ENCODE results near the gene FADS6.

Gene FADS6

DNA sequence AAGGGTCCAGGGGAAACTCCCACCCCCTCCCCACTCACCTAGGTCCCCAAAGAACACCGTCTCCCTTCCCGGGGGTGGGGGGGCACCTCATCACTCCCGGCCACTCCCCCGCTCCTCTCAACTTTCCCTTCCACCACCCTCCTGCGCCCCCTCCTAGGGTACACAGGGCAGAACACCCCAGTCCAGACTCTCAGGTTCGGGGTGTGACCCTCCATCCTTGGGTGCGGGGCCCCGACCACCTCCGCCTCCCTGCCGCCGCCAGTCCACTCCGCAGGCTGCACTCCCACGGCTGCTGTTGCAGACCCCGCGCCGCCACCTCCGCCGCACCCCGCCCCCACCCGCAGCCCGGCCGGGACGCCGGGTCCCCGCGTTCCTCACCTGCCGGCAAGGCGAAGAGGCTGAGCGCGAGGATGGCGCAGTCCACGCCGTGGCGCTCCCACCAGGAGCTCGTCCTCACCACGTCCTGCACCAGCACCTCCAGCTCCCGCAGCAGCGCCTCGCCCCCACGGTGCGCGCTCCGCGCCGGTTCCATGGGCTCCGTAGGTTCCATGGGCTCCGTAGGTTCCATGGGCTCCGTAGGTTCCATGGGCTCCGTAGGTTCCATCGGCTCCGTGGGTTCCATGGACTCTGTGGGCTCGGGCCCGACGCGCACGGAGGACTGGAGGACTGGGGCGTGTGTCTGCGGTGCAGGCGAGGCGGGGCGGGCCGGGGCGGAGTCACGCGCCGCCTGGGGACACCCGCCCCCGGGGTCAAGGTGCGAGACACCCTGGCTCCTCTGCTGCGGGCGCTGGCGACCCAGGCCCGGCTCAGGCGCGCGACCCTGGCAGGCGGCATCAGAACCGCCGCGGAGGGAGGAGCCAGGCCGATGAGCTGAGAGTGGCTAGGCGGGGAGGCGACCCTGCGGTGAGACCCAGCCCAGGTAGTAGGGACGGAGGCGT lies at the start of gene FADS6:
Gene FADS6, minus strand, starts transcription at position 660 of the 938 bp plus-strand sequence. Its CDS starts 38 bp downstream, at position 622.
- no peak for DNase-seq

DNA sequence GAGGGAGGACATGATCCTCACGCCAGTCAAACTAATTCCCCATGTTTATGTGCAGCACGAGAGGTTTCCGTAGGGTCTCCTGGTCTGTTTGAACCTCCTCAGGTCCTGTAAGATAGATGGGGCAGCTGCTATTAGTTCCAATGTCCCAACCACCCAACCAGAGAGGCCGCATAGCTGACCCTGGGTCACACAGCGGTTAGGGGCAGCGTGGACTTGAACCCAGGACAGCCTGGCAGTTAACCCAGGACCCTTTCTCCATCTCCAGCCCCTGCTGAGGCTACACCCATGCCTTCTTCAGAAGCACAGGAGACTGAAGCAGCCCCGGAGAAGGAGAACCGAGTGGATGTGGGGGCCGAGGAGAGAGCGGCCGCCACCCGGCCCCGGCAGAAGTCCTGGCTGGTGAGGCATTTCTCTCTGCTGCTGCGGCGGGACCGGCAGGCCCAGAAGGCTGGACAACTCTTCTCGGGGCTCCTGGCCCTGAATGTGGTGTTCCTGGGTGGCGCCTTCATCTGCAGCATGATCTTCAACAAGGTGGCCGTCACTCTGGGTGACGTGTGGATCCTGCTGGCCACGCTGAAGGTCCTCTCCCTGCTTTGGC lies 47.8 kb upstream of the FADS6 start:
- DNase-seq = no peak

- DNase-seq = no peak
Observed at GRCh38 chr17:74939534-74939933, 46.1 kb upstream of the FADS6 start.

- no peak for DNase-seq
Observed at GRCh38 chr17:74938194-74938950, 44.9 kb upstream of the FADS6 start.

DNA sequence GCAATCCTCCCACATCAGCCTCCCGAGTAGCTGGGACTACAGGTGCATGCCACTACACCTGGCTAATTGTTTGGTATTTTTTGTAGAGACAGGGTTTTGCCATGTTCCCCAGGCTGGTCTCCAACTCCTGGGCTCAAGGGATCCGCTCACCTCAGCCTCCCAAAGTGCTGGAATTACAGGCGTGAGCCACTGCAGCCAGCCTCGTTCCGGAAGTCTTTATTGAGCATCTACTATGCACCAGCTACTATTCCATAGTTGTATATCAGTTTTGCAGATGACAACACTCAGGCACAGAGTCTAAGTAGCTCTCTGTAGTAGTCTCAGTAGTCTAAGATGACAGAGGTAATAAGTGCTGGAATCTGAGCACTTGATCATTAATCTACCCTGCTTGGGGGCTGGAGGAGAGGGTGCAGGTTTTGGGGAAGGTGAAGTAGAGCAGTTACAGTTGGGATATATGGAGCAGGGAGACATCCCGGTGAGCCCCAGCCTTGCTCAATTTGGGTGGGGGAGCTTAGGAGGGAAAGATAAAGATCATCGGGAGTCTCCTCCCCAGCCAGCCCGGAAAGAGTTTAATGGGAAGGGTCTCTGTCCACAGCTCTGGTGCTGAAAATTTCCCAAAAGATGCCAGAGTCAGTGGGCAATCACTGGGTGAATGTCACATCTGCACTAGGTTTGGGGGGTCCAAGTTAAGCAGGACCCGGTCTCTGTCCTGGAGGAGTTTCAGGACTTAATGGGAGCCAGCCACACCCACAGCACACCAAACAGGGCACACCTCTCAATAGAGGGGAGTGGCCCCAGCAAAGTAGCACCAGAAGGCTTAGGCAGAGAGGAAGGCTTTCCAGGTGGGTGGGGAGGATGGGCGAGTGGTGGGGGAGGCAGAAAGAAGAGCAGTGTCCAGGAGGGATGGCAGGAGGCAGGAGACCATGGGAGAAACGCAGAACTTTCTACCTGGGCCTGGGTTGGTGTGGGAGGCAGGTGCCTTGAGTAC lies 43.9 kb upstream of the FADS6 start:
- DNase-seq = no peak

GRCh38 chr17:74936470-74936799 lies 43.0 kb upstream of the FADS6 start:
- DNase-seq = no peak

GRCh38 chr17:74935585-74936469 lies 42.4 kb upstream of the FADS6 start, which contains the start of gene OTOP3:
Gene OTOP3, plus strand, starts transcription at chr17:74935898. Its CDS starts 24 bp downstream, at chr17:74935922.
- no peak for DNase-seq

- no peak for DNase-seq
Observed at GRCh38 chr17:74935048-74935447, 41.6 kb upstream of the FADS6 start.

GRCh38 chr17:74930535-74931036 lies 37.2 kb upstream of the FADS6 start:
- no peak for DNase-seq

GRCh38 chr17:74928786-74929185 lies 35.4 kb upstream of the FADS6 start:
- DNase-seq = no peak

GRCh38 chr17:74925242-74925641 lies 31.8 kb upstream of the FADS6 start:
- DNase-seq = no peak

- no peak for DNase-seq
Observed at GRCh38 chr17:74924250-74924948, 31.0 kb upstream of the FADS6 start, which contains the start of gene OTOP2. Gene OTOP2, plus strand, starts transcription at chr17:74924273. Its CDS starts 360 bp downstream, at chr17:74924633.

DNA sequence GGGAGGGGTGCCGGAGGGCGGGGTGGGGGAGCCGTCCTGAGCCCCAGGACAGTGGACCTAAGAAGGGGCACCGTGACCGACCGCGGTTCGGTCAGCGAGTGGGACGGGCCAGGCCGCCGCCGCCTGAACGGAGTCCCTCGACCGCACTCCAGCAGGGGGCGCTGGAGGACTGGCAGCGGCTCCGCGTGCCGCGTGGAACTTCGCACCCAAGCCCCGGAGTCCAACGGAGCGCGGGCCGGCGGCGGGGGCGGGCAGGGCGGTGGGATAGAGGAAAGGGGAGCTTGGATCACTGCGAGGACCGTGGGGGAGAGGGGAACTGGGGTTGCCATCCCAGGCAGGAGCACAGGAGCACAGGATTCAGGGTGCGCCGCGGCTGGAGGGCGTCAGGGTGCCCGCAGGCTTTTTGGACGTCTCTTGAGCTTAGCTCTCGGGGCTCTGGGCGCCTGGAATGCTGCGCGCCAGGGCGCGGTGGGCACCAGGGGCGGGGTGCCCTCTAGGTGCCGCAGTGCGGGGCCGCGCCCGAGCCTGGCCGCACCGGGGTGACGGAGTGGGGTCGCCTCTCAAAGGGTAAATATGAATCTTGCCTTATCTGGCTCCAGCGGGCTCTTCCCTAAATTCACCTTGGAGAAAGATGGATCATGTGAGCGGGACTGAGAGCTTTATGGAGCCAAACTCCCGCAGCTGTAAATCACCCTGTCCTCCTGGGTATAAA lies 30.3 kb upstream of the FADS6 start:
- DNase-seq = peak; percentile 9 to 57

DNA sequence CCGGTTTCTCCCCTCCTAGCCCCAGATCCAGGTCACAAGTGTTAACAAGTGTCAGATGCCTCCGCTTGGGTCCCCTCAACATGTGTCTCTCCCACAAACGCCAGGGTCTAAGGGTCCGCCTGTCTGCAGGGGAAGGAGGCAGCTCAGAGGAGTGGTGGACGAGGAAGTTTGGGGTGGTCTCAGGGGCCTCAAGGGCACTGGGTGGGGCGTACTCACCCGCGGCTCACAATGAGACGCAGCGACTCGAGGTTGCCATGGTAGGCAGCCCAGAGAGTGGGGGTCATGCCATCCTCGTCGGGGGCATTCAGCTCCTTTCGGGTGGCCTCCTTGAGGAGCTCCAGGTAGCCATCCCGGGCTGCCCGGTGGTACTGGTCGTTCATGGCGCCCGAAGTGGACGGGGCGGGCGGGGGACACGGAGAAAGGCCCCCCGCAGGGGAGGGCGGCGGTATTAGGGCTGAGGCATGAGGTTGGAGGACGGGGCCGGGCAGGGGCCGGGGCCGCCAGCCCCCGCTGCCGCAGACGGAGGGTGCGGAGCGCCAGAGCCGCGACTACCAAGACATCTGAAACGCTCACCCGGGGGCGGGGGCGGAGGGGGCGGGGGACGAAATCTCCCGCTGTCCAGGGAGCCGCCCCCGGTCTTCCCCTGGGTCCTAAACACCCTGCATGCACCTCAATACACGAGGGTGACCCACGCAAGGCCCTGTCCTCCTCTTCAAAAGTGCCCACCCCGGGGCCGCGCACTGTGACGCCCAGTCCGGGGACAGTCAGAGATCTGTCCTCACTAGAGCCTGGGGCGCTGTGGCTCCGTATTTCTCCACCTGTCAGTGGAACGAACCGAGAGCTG lies 29.5 kb upstream of the FADS6 start, which contains the start of gene USH1G:
Gene USH1G, minus strand, starts transcription at position 562 of the 844 bp plus-strand sequence. Its CDS starts 182 bp downstream, at position 380.
- no peak for DNase-seq

- no peak for DNase-seq
Observed at GRCh38 chr17:74922172-74922571, 28.7 kb upstream of the FADS6 start.

- DNase-seq = no peak
Observed at GRCh38 chr17:74921769-74922168, 28.3 kb upstream of the FADS6 start.

- DNase-seq = no peak
Observed at GRCh38 chr17:74921026-74921681, 27.7 kb upstream of the FADS6 start.

- no peak for DNase-seq
Observed at GRCh38 chr17:74920642-74921025, 27.2 kb upstream of the FADS6 start.

All from SHP77 (cell line).